ENCODE data around the gene COX6B2.

DNA sequence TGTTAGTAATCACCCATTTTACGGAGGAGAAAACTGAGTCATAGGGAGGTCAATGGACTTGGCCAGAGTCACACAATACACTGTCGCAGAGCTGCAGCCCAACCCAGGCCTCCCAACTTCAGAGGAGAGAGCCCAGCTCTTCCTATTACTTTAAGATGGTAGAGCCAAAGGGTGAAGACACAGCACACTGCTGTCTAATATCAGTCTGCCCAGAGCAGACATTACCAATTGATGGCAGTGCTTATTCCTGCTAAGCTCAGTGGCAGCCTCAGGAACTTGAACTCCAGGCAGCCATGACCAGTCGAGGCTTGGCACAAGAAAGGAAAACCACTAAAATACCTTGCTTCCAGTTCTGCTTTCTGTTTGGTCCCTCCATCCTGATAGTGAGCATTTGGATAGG lies 47.8 kb downstream of the COX6B2 start:
- TF ChIP-seq, protein P1, sequence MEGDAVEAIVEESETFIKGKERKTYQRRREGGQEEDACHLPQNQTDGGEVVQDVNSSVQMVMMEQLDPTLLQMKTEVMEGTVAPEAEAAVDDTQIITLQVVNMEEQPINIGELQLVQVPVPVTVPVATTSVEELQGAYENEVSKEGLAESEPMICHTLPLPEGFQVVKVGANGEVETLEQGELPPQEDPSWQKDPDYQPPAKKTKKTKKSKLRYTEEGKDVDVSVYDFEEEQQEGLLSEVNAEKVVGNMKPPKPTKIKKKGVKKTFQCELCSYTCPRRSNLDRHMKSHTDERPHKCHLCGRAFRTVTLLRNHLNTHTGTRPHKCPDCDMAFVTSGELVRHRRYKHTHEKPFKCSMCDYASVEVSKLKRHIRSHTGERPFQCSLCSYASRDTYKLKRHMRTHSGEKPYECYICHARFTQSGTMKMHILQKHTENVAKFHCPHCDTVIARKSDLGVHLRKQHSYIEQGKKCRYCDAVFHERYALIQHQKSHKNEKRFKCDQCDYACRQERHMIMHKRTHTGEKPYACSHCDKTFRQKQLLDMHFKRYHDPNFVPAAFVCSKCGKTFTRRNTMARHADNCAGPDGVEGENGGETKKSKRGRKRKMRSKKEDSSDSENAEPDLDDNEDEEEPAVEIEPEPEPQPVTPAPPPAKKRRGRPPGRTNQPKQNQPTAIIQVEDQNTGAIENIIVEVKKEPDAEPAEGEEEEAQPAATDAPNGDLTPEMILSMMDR (IDR thresholded peaks at IDR 0.05; ENCODE audit: control extremely low read depth in 1 of 3, insufficient read depth in 1 of 3, low read depth in 1 of 3, low read length in 3 of 3), result no peak
- TF ChIP-seq EP300 (IDR thresholded peaks at IDR 0.05; ENCODE audit: borderline replicate concordance in 1 of 2, low read depth in 2 of 2, low read length in 2 of 2) (no peak), SP4 (IDR thresholded peaks at IDR 0.05; ENCODE audit: low read length) (no peak), EZH2 (IDR thresholded peaks at IDR 0.05; ENCODE audit: low read depth, low read length, severe bottlenecking) (no peak), POLR2AphosphoS5 (IDR thresholded peaks at IDR 0.05; ENCODE audit: low read depth, low read length) (no peak), TEAD4 (IDR thresholded peaks at IDR 0.05; ENCODE audit: low read depth, low read length) (no peak), YY1 (IDR thresholded peaks at IDR 0.05; ENCODE audit: low read depth, low read length) (no peak), MAFK (IDR thresholded peaks at IDR 0.05; ENCODE audit: low read depth, low read length) (no peak), HDAC2 (IDR thresholded peaks at IDR 0.05; ENCODE audit: borderline replicate concordance in 1 of 2, low read depth in 2 of 2, low read length in 2 of 2) (no peak), KDM1A (IDR thresholded peaks at IDR 0.05; ENCODE audit: borderline replicate concordance, low read length) (no peak), EGR1 (IDR thresholded peaks at IDR 0.05; ENCODE audit: borderline replicate concordance, low read depth, low read length) (no peak), BRCA1 (IDR thresholded peaks at IDR 0.05; ENCODE audit: low read depth, low read length) (no peak), SIN3A (conservative IDR thresholded peaks at IDR 0.05 in 1 of 2, IDR thresholded peaks at IDR 0.05 in 1 of 2; ENCODE audit: low read depth in 1 of 2, low read length in 2 of 2) (no peak)

Data from H1 (cell line).